H1 (cell line): Measurements from ENCODE around the gene KLF7. TPM values are rescaled to one million over a fixed set of nuclear protein-coding genes. Genes with fewer than 3 reads are reported as not detected.
A peak's percentile ranks its signal among the peaks of the same experiment; 100 is the strongest.

Experiments
- CTCF ChIA-PET: fragments of 300-600 bp; sonication (Branson Sonifier 250); formaldehyde crosslinking; loops from one replicate; lab custom pipeline; 2021; ENCODE audit not compliant: partially characterized antibody; lab: Charles Lee
- POLR2A ChIA-PET: fragments of 300-600 bp; sonication (Branson Sonifier 250); formaldehyde crosslinking; loops from one replicate; lab custom pipeline; 2021; ENCODE audit warnings: inconsistent platforms; ENCODE audit not compliant: partially characterized antibody; lab: Charles Lee
- DNase-seq, 2 experiments: peaks; one replicate each; pipeline versions ENCODE4 v3.0.0 to v3.0.0-alpha.2; 2010 to 2022; ENCODE audit warnings: low spot score in 2 of 2, low read depth in 1 of 2, mixed read lengths in 1 of 2
- FAIRE-seq: peaks from 2 replicates; lab custom pipeline; 2011; peaks lifted over from hg19 to GRCh38; lab: Jason Lieb, UNC
- H2AFZ ChIP-seq: 2 replicates; pipeline ENCODE4 v1.8.1; 2012; ENCODE audit warnings: low read length, inconsistent platforms
- H2AK5ac ChIP-seq: 2 replicates; pipeline ENCODE4 v1.6.1; 2013; ENCODE audit warnings: low read depth, low read length
- H2BK120ac ChIP-seq: replicated peaks from 2 replicates; pipeline ENCODE3; 2013; ENCODE audit warnings: low read depth, low read length, inconsistent platforms
- H2BK12ac ChIP-seq: 2 replicates; pipeline ENCODE4 v1.6.1; 2013; ENCODE audit warnings: low read depth, low read length
- H2BK15ac ChIP-seq: 2 replicates; pipeline ENCODE4 v1.6.1; 2013; ENCODE audit warnings: low read length
- H2BK20ac ChIP-seq: 2 replicates; pipeline ENCODE4 v1.6.1; 2013; ENCODE audit warnings: low read length
- H2BK5ac ChIP-seq: 2 replicates; pipeline ENCODE4 v1.6.1; 2013; ENCODE audit warnings: low read depth, low read length
- H3K14ac ChIP-seq: 2 replicates; pipeline ENCODE4 v1.6.1; 2013; ENCODE audit warnings: inconsistent platforms; ENCODE audit not compliant: insufficient read length
- H3K18ac ChIP-seq: 2 replicates; pipeline ENCODE4 v1.6.1; 2013; ENCODE audit warnings: low read length; ENCODE audit errors: extremely low read depth
- H3K23ac ChIP-seq: 2 replicates; pipeline ENCODE4 v1.6.1; 2013; ENCODE audit warnings: inconsistent platforms; ENCODE audit not compliant: insufficient read length
- H3K23me2 ChIP-seq: 2 replicates; pipeline ENCODE4 v1.6.1; 2013; ENCODE audit warnings: low read depth, low read length
- H3K27ac ChIP-seq: 2 replicates; pipeline ENCODE4 v1.6.1; 2011; ENCODE audit warnings: low read depth, low read length, inconsistent platforms
- H3K27me3 ChIP-seq, 4 experiments: replicated peaks in 1 of 4; 1 replicate in 1 of 4; 2 replicates in 3 of 4; pipeline versions ENCODE4 v1.6.1 to v1.8.1; 2011 to 2013; ENCODE audit warnings: low read length in 3 of 4, mild to moderate bottlenecking in 3 of 4, inconsistent platforms in 2 of 4, mixed read lengths in 2 of 4, moderate library complexity in 1 of 4; ENCODE audit not compliant: control insufficient read depth in 3 of 4, insufficient read depth in 3 of 4; ENCODE audit errors: extremely low read depth in 1 of 4
- H3K36me3 ChIP-seq, 4 experiments: 2 replicates each; pipeline versions ENCODE4 v1.6.1 to v1.8.1; 2011 to 2013; ENCODE audit warnings: mild to moderate bottlenecking in 4 of 4, low read length in 3 of 4, moderate library complexity in 2 of 4, control low read depth in 1 of 4, inconsistent platforms in 1 of 4; ENCODE audit not compliant: insufficient read depth in 4 of 4, control insufficient read depth in 2 of 4
- H3K4ac ChIP-seq: replicated peaks from 2 replicates; pipeline ENCODE3; 2013; ENCODE audit warnings: low read length, low read depth, mixed read lengths, inconsistent platforms; ENCODE audit not compliant: insufficient read length
- H3K4me1 ChIP-seq, 4 experiments: replicated peaks in 1 of 4; 1 replicate in 1 of 4; 2 replicates in 3 of 4; pipeline versions ENCODE4 v1.6.1 to v1.8.1; 2011 to 2013; ENCODE audit warnings: low read length in 3 of 4, inconsistent platforms in 2 of 4, mixed read lengths in 1 of 4; ENCODE audit not compliant: insufficient read depth in 4 of 4, control insufficient read depth in 3 of 4
- H3K4me2 ChIP-seq, 2 experiments: 2 replicates each; pipeline versions ENCODE4 v1.6.1 to v1.8.1; 2011 to 2013; ENCODE audit warnings: low read depth in 2 of 2, low read length in 2 of 2, control low read depth in 1 of 2, inconsistent platforms in 1 of 2, mild to moderate bottlenecking in 1 of 2; ENCODE audit not compliant: insufficient read depth in 1 of 2
- H3K4me3 ChIP-seq, 4 experiments: fragments of 200-600, 300-600 bp in 1 of 4; sonication (generic), shearing (Covaris generic), sonication (Bioruptor Twin) in 1 of 4; 2 replicates each; pipeline versions ENCODE4 v1.5.1 to v1.8.1; 2011 to 2016; ENCODE audit warnings: low read length in 4 of 4, low read depth in 3 of 4, control low read depth in 2 of 4, inconsistent platforms in 2 of 4, mild to moderate bottlenecking in 2 of 4, mixed read lengths in 1 of 4, moderate library complexity in 1 of 4; ENCODE audit not compliant: insufficient read depth in 2 of 4; ENCODE audit errors: extremely low read depth in 1 of 4
- H3K56ac ChIP-seq: replicated peaks from 2 replicates; pipeline ENCODE3; 2013; ENCODE audit warnings: low read depth, mild to moderate bottlenecking, mixed read lengths, low read length, inconsistent platforms; ENCODE audit not compliant: insufficient read length
- H3K79me1 ChIP-seq: 2 replicates; pipeline ENCODE4 v1.6.1; 2013; ENCODE audit warnings: low read depth, low read length, control low read depth
- H3K79me2 ChIP-seq, 2 experiments: 2 replicates each; pipeline versions ENCODE4 v1.6.1 to v1.8.1; 2012 to 2013; ENCODE audit warnings: low read length in 2 of 2, mild to moderate bottlenecking in 2 of 2, inconsistent platforms in 1 of 2; ENCODE audit not compliant: insufficient read depth in 2 of 2, control insufficient read depth in 1 of 2
- H3K9ac ChIP-seq, 4 experiments: replicated peaks in 1 of 4; 1 replicate in 1 of 4; 2 replicates in 3 of 4; pipeline versions ENCODE4 v1.6.1 to v1.8.1; 2011 to 2013; ENCODE audit warnings: low read depth in 3 of 4, low read length in 3 of 4, control low read depth in 2 of 4, mild to moderate bottlenecking in 2 of 4, moderate library complexity in 2 of 4, inconsistent platforms in 1 of 4; ENCODE audit errors: extremely low read depth in 1 of 4
- H3K9me3 ChIP-seq, 2 experiments: 2 replicates each; pipeline versions ENCODE4 v1.6.1 to v1.8.1; 2012 to 2013; ENCODE audit warnings: mild to moderate bottlenecking in 2 of 2, moderate library complexity in 2 of 2, control low read depth in 1 of 2, inconsistent platforms in 1 of 2, low read depth in 1 of 2, low read length in 1 of 2, mixed read lengths in 1 of 2; ENCODE audit not compliant: insufficient read depth in 2 of 2
- H4K20me1 ChIP-seq, 2 experiments: replicated peaks in 1 of 2; 2 replicates each; pipeline versions ENCODE3 to v1.8.1; 2011 to 2013; ENCODE audit warnings: inconsistent platforms in 2 of 2, low read length in 2 of 2, mild to moderate bottlenecking in 1 of 2; ENCODE audit not compliant: insufficient read depth in 2 of 2, control insufficient read depth in 1 of 2
- H4K5ac ChIP-seq: 2 replicates; pipeline ENCODE4 v1.6.1; 2013; ENCODE audit warnings: low read length, low read depth, mixed read lengths, inconsistent platforms; ENCODE audit not compliant: insufficient read length
- H4K8ac ChIP-seq: 2 replicates; pipeline ENCODE4 v1.8.0; 2013; ENCODE audit warnings: mild to moderate bottlenecking, moderate library complexity, low read length, inconsistent platforms; ENCODE audit not compliant: insufficient read depth; ENCODE audit errors: extremely low read depth
- H4K91ac ChIP-seq: replicated peaks from 2 replicates; pipeline ENCODE3; 2013; ENCODE audit warnings: low read length, mixed read lengths, inconsistent platforms; ENCODE audit not compliant: insufficient read length
- CEBPB ChIP-seq: IDR thresholded peaks from 2 replicates; pipeline ENCODE4 v1.6.1; 2012; ENCODE audit warnings: low read depth, low read length
- CHD1 ChIP-seq: IDR thresholded peaks from 2 replicates; pipeline ENCODE4 v1.6.1; 2012; ENCODE audit warnings: low read depth, low read length, improper control_type of control experiment
- HDAC6 ChIP-seq: IDR thresholded peaks from one replicate; pipeline ENCODE4 v1.7.1; 2012; ENCODE audit warnings: low read depth, mild to moderate bottlenecking, inconsistent platforms, low read length, moderate library complexity
- SIN3A ChIP-seq, 2 experiments: IDR thresholded peaks in 1 of 2; conservative IDR thresholded peaks in 1 of 2; 2 replicates each; pipeline ENCODE4 v1.6.1; 2011 to 2012; ENCODE audit warnings: low read length in 2 of 2, improper control_type of control experiment in 1 of 2, low read depth in 1 of 2, mild to moderate bottlenecking in 1 of 2
- SUZ12 ChIP-seq: fragments of 200-600 bp; sonication (generic); IDR thresholded peaks from 2 replicates; pipeline ENCODE4 v1.6.1; 2012; ENCODE audit warnings: mild to moderate bottlenecking, inconsistent platforms, low read length, moderate library complexity, mixed read lengths
- TBP ChIP-seq: IDR thresholded peaks from 2 replicates; pipeline ENCODE4 v1.6.1; 2011; ENCODE audit warnings: low read depth, low read length, improper control_type of control experiment
- WGBS, 2 experiments: shearing (Covaris generic) in 1 of 2; methylation state at CpG; one replicate each; pipeline versions ENCODE4 v1.1.6 to v1.1.7; 2013 to 2015; ENCODE audit warnings: low lambda C conversion rate in 2 of 2, mixed read lengths in 2 of 2, inconsistent platforms in 1 of 2, low coverage in 1 of 2, missing lambda C conversion rate in 1 of 2; ENCODE audit not compliant: insufficient replicate concordance in 2 of 2, insufficient coverage in 1 of 2, insufficient read length in 1 of 2; ENCODE audit errors: extremely low coverage in 1 of 2, missing lambda C conversion rate in 1 of 2; 5-methylcytosine and 5-hydroxymethylcytosine counted together
- polyA plus RNA-seq, 7 experiments: library from polyadenylated mRNA; depleted of rRNA in 3 of 7; stranded (reverse) in 5 of 7; unstranded in 2 of 7; fragments of >200 nt in 5 of 7; fragments of 200-250 nt in 2 of 7; gene quantifications; 1 replicate in 5 of 7; 2 replicates in 1 of 7; 4 replicates in 1 of 7; pipeline versions ENCODE4 v1.2.1 to v1.2.3, GENCODE V29; 2011 to 2013; ENCODE audit warnings: missing spikeins in 2 of 7, mixed read lengths in 2 of 7
- total RNA-seq: library from RNA; stranded (reverse); fragmentation: NEBNext Ultra II Directional; extraction: Animal tissue kit (Norgen Biotek cat#: 25700); gene quantifications from 2 replicates; pipeline ENCODE4 v1.2.1, GENCODE V29; 2021

KLF7 gene
- total and polyA plus RNA-seq, 2 of the 8 experiments (the other 6 are each of a cell fraction or from before 2014, with no cell fraction given), result 9.6 to 23.3 TPM

GRCh38 chr2:207128867-207129266 is 36.9 kb downstream of the KLF7 start:
- H3K4me2 ChIP-seq, result no peak overlapping the region
- no peak overlapping the region for H3K4me3 ChIP-seq
- no peak overlapping the region for H2BK120ac ChIP-seq
- H2AFZ ChIP-seq, result no peak overlapping the region
- H2BK5ac ChIP-seq, result no peak overlapping the region
- no peak overlapping the region for H3K18ac ChIP-seq
- no peaks in the 10 kb centered on the region; the same call in 1 of the 2 replicates for H3K79me1 ChIP-seq
- no peak overlapping the region for H4K91ac ChIP-seq
- H3K36me3 ChIP-seq, result peaks cover 0 to 5% (median 2%) of the 10 kb centered on the region in 4 experiments; a peak in 2 of 8 replicates
- no peak overlapping the region for H2BK12ac ChIP-seq
- no peak overlapping the region for H2BK20ac ChIP-seq
- no peaks in the 10 kb centered on the region for H3K23me2 ChIP-seq
- no peaks in the 10 kb centered on the region for H4K20me1 ChIP-seq
- TF ChIP-seq SIN3A (conservative IDR thresholded peaks at IDR 0.05 in 1 of 2, IDR thresholded peaks at IDR 0.05 in 1 of 2; ENCODE audit: low read depth in 1 of 2, low read length in 2 of 2) (no peak), SUZ12 (no peak), CHD1 (no peak), TBP (no peak), CEBPB (peak; percentile 65; the same call in 1 of the 2 replicates), HDAC6 (no peak)
- TF ChIP-seq, all 59 proteins: peak for 1
- Histone ChIP-seq H3K4me1 (peaks cover 8 to 12% (median 10%) of the 10 kb centered on the region in 4 experiments), H3K9ac (no peak overlapping the region), H2BK15ac (no peak overlapping the region), H3K79me2 (peaks cover 0 to 51% of the 10 kb centered on the region in 2 experiments; a peak in 3 of 4 replicates), H3K27ac (no peak overlapping the region), H3K9me3 (peaks cover 0 to 2% of the 10 kb centered on the region in 2 experiments; a peak in 1 of 4 replicates), H3K4ac (no peak overlapping the region), H4K8ac (no peak overlapping the region), H3K56ac (no peak overlapping the region), H3K23ac (no peak overlapping the region), H4K5ac (no peak overlapping the region), H3K27me3 (no peaks in the 10 kb centered on the region), H3K14ac (no peak overlapping the region), H2AK5ac (no peak overlapping the region)
- POLR2A ChIA-PET, result no interaction called here
- WGBS, 2 experiments, result 92% methylated on average over 4 of the region's 4 CpGs; no CpG with 5 or more reads in 1 of the 2 experiments
- CTCF ChIA-PET, result no interaction called here
- FAIRE-seq, result no peak
- DNase-seq, result no peak
